Lower leg skin (tissue), 4 donors: ENCODE data around the gene JSRP1. TPM values are rescaled to one million over a fixed set of nuclear protein-coding genes. Genes with fewer than 3 reads are reported as not detected.
"Not testable (repeated sequence)": the region's sequence is repeated elsewhere in the genome, so short reads cannot be mapped to it uniquely, and the experiment has no call there.

Experiments
- DNase-seq, 2 donors: peaks; one replicate each; pipeline ENCODE4 v3.0.0-alpha.2; 2019; ENCODE audit warnings: low spot score in 2 of 2
- H3K4me3 ChIP-seq: fragments of 200-600 bp; sonication (generic); 2 replicates; pipeline ENCODE4 v1.5.1; 2017; ENCODE audit warnings: mild to moderate bottlenecking, low read depth; ENCODE audit not compliant: poor library complexity, severe bottlenecking
- CTCF ChIP-seq, 3 donors: fragments of 450-650 bp; IDR thresholded peaks; one replicate each; pipeline ENCODE4 v1.5.1; 2016; ENCODE audit warnings: antibody characterized with exemption in 3 of 3, mild to moderate bottlenecking in 3 of 3, moderate library complexity in 2 of 3
- POLR2A ChIP-seq, 2 donors: fragments of 450-650 bp; IDR thresholded peaks; one replicate each; pipeline ENCODE4 v1.6.1; 2016 to 2017; ENCODE audit warnings: antibody characterized with exemption in 2 of 2, mild to moderate bottlenecking in 1 of 2, moderate library complexity in 1 of 2
- WGBS, 2 donors: methylation state at CpG; one replicate each; pipeline ENCODE4 v1.1.5; 2018; 5-methylcytosine and 5-hydroxymethylcytosine counted together
- intact Hi-C: fragments of 100-400 bp; cut with DNase I; formaldehyde crosslinking; loops from one replicate; pipeline ENCODE4 v1.15.0; 2023; ENCODE audit warnings: low total_unique reads
- total RNA-seq, 4 donors: library from RNA; depleted of rRNA; stranded (reverse); fragments of >200 nt; gene quantifications; one replicate each; pipeline ENCODE4 v1.1.0, GENCODE V29; 2016

Gene JSRP1
- total RNA-seq, 4 donors from 2014 or later = not detected

GRCh38 chr19:2282862-2283237 lies 26.6 kb upstream of the JSRP1 start:
- no peak for DNase-seq
- no peak overlapping the region for H3K4me3 ChIP-seq
- TF ChIP-seq CTCF (IDR thresholded peaks at IDR 0.05) (no peak), POLR2A (IDR thresholded peaks at IDR 0.05) (no peak)
- WGBS, 2 donors = 80 to 84% methylated on average over 11 of the region's 11 CpGs
- intact Hi-C loops = no loop called here

DNA sequence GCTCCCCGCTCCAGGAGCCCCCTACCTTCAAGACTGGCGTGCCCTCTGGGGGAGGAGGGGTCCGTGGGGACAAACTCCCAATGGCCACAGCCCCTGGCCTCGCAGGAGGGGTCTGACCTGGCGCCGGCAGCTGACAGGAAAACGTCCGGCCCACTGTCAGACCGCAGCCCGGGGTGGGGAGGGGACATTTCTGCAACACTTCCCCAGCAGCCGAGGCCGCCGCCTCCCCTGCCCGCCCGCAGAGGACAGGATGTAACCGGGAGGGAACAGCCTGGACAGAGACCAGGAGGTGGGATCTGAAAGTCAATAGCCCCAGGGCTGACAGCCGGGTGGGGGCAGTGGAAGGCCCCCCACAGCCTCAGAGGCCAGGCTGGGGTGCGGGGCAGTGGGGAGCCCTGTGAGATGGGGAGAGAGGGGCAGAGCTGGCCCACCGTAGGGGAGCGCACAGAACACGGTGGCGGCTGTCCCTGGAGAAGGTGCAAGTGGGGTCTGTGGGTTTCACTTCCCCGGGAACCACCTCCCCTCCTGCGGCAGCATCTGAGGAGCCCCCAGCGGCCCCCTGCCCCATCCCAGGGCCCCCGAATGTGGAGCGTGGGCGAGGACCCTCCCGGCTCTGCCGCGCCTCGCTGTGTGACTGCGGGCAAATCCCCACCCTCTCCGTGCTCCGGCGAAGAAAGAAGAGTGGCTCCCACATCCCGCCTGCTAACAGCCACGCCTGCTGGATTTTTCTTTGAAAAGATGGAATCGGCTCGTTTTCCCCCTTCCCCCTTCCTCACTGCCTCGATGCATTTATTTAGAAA lies 26.0 kb upstream of the JSRP1 start, which contains the start of gene PEAK3:
Gene PEAK3 (minus strand): TSS at position 114 of the 800 bp plus-strand sequence. CDS start 1,244 bp downstream, outside the sequence.
- DNase-seq = peak; percentile 66 to 96
- 35 to 40% methylated on average over 25 of the region's 41 CpGs for WGBS, 2 donors
- TF ChIP-seq CTCF (IDR thresholded peaks at IDR 0.05) (no peak), POLR2A (IDR thresholded peaks at IDR 0.05) (no peak)
- no peak within 1 kb of the TSS for H3K4me3 ChIP-seq
- intact Hi-C loops = no loop called here

- intact Hi-C loops, DNase-seq, H3K4me3 ChIP-seq: not testable (repeated sequence)
- 27 to 45% methylated on average over 4 to 15 of the region's 16 CpGs for WGBS, 2 donors
These were observed 25.2 kb upstream of the JSRP1 start for GRCh38 chr19:2281265-2282061.

GRCh38 chr19:2280633-2281264 lies 24.5 kb upstream of the JSRP1 start:
- H3K4me3 ChIP-seq = no peak overlapping the region
- intact Hi-C loops = no loop called here
- DNase-seq = no peak
- no peak for TF ChIP-seq POLR2A (IDR thresholded peaks at IDR 0.05)
- TF ChIP-seq CTCF (IDR thresholded peaks at IDR 0.05) = no peak
- WGBS, 2 donors = 83 to 89% methylated on average over 24 to 26 of the region's 26 CpGs

DNA sequence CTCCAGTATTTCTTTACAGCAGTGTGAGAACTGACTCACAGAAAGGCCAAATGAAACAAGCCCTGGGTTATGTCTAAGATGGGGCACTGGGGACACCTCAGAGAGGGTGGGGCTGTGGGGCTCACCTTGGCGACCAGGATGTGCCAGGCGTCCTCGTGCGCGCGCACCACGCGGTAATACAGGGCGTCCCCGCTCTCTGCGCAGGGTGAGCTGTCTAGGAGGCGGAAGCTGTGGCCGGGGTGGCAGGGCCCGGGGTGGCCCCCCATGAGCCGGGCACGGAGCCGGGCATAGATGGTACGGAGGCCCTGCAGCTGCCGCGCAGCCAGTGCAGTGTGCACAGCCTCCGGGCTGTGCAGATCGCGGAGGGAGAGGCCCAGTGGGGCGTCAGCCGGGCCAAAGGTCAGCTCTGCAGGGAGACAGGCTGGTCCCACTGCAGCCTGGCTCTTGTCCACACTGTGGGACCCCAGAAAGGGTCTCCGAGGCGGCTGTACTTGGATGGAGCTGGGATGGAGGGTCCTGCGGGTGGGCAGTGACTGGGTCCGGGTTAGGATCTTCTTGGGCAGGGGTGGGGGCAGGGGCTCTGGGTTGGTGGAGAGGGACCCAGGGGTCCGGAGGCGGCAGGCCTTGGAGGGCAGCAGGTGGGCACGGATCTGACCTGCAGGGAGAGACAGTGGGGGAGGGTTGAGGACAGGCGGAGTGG lies 22.4 kb upstream of the JSRP1 start:
- no peak for DNase-seq
- TF ChIP-seq POLR2A (IDR thresholded peaks at IDR 0.05) = no peak
- TF ChIP-seq CTCF (IDR thresholded peaks at IDR 0.05) = no peak
- intact Hi-C loops = loop anchor here (10.0 kb wide), 2 partner anchors 116 to 124 kb away; partner anchors contain the start of gene AP3D1

More for the DNA sequence above, 22.4 kb upstream of the JSRP1 start:
- 85 to 90% methylated on average over 30 of the region's 33 CpGs for WGBS, 2 donors
- no peak overlapping the region for H3K4me3 ChIP-seq
